Vagina (tissue), 2 donors: ENCODE measurements around the gene PLA2G4B.

Experiments
- CTCF ChIP-seq, 3 experiments: fragments of 450-650 bp in 2 of 3; fragments of 200-600 bp in 1 of 3; sonication (generic) in 1 of 3; IDR thresholded peaks; one replicate each; pipeline ENCODE4 v1.5.1; 2017 to 2019; ENCODE audit warnings: antibody characterized with exemption in 3 of 3, mild to moderate bottlenecking in 2 of 3, moderate library complexity in 2 of 3
- POLR2A ChIP-seq, 2 donors: fragments of 450-650 bp; IDR thresholded peaks; one replicate each; pipeline ENCODE4 v1.6.1; 2017; ENCODE audit warnings: antibody characterized with exemption in 2 of 2, mild to moderate bottlenecking in 2 of 2, moderate library complexity in 2 of 2
- POLR2AphosphoS5 ChIP-seq, 2 donors: sonication (generic); formaldehyde crosslinking; IDR thresholded peaks; one replicate each; pipeline ENCODE4 v1.9.0; 2017; ENCODE audit warnings: antibody characterized with exemption in 2 of 2, mild to moderate bottlenecking in 2 of 2, low read depth in 1 of 2; ENCODE audit not compliant: insufficient read depth in 1 of 2

DNA sequence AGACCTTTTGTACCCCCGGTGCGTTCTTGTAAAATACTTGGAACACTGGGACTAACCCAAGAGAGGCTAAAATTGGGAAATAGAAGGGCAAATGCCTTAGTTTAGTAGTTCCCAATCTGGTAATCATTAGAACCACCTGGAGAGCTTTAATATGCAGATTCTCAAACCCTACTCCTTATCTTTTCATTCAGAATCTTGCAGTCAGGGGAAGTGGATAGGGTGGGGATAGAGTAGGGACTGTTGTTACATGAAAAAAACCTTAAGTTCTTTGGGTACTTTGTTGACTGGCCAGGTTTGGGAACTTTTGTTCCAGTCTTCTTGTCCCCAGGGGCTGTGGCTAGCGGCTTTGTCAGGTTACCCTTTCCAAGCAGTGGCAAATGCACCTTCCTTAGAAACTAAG, 48.5 kb upstream of the PLA2G4B start:
- TF ChIP-seq CTCF (IDR thresholded peaks at IDR 0.05) (no peak), POLR2A (IDR thresholded peaks at IDR 0.05) (no peak), POLR2AphosphoS5 (IDR thresholded peaks at IDR 0.05; ENCODE audit: insufficient read depth in 1 of 2, low read depth in 1 of 2) (no peak)
